LNCaP clone FGC (cell line): ENCODE data around the gene PRKG1.

ENCODE experiments used
- DNase-seq: peaks from one replicate; pipeline ENCODE4 v3.0.0-alpha.2; 2011; ENCODE audit warnings: low read depth
- H3K4me3 ChIP-seq: 2 replicates; pipeline ENCODE4 v1.5.1; 2011; ENCODE audit warnings: mild to moderate bottlenecking, low read depth, low read length, control low read depth
- CTCF ChIP-seq: IDR thresholded peaks from 2 replicates; pipeline ENCODE4 v1.5.1; 2012; ENCODE audit warnings: mild to moderate bottlenecking; ENCODE audit not compliant: control insufficient read depth, insufficient read depth; ENCODE audit errors: extremely low read depth

Gene PRKG1

GRCh38 chr10:52208365-52208764 lies 1134.1 kb downstream of the PRKG1 start:
- H3K4me3 ChIP-seq, result no peak overlapping the region
- DNase-seq, result no peak
- TF ChIP-seq CTCF, result no peak

DNA sequence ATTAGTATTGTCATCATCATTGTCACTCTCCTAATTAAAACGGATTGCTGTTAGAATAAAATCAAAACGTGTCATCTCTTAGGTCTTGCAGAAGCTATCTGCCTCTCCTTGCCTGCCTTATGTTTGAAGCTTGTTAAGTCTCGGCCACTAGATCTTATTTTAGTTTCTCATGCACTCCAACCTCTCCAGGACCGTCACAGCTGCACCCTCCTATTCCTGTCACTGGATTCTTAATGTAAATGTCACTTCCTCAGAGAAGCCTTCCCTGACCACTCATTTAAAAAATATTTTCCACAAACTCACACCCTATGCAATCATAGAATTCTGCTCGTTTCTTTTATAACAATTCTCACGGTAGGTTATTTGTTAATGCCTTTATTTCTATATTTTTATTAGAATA lies 1135.9 kb downstream of the PRKG1 start:
- TF ChIP-seq CTCF, result no peak
- no peak for DNase-seq
- H3K4me3 ChIP-seq, result no peak overlapping the region

GRCh38 chr10:52212062-52212461 lies 1137.8 kb downstream of the PRKG1 start:
- no peak for DNase-seq
- H3K4me3 ChIP-seq, result no peak overlapping the region
- TF ChIP-seq CTCF, result no peak

DNA sequence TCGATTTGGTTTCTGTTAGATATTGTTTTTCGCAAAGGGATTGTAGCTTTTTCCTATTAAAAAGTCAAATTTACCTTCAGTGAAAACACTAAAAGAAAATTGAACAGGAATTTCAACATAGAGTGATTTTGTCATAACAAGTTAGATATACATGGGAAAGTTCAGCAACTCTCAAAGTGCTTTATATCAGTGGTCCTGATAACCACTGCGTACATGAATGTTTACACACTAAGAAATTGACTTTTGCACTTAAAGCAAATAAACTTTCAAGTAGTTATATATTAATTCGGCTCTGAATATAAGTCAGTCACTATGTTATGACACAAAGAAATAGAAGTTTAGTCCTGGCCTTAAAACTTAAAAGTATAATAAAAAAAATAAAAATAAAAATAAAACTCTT lies 1138.5 kb downstream of the PRKG1 start:
- no peak for TF ChIP-seq CTCF
- H3K4me3 ChIP-seq, result no peak overlapping the region
- DNase-seq, result no peak

DNA sequence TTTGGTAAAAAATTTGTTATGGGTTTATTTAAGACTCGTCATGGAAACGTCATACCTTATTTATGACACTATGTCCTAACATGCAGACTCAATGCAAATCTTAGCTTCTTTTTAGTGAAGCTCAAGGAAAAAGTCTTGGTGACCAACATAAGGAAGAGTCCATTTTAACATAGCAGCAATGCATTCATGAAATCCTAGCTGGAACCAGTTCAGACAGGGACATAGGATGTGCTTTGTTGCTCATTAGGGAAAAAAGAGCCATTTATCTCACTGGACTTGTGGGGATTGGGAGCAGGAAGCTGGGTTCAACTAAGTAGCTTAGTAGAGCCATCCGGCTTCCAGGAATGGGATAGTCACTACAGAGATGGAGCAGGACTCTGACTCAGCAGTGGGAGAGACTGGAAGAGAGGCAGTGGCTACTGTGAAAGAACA lies 1139.0 kb downstream of the PRKG1 start:
- TF ChIP-seq CTCF, result no peak
- no peak for DNase-seq
- H3K4me3 ChIP-seq, result no peak overlapping the region

DNA sequence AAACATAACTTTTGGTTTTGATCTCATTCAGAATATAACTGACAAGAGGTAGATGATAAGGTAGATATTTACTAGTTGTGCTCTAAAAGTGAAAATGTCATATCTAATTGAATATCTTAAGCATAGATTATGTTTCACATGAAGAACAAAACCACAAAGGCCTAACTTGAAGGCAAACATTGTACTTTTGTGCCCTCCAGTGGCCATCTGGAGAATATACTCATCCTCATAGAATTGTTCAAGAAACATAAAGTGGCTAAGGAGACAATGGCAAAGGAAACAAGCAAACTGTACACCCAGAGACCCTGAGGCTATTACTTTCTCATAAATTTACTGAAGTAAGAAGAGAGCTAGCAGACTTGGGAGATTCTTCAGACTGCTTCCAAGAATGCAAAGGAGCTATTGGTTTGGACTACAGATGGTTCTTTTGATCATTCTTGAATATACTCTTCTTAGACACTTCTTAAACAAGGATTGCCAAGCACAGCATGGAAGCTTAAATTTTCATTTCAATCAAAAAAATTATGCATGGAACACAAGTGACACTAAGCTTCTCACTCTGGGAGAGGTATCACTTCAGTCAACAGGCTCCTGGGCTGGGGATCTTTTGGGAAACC lies 1141.6 kb downstream of the PRKG1 start:
- TF ChIP-seq CTCF, result peak; percentile 78
- H3K4me3 ChIP-seq, result no peak overlapping the region

GRCh38 chr10:52216852-52217251 lies 1142.6 kb downstream of the PRKG1 start:
- DNase-seq, result peak; percentile 51
- H3K4me3 ChIP-seq, result no peak overlapping the region
- TF ChIP-seq CTCF, result no peak

More for the DNA sequence above, 1141.6 kb downstream of the PRKG1 start:
- DNase-seq, result no peak
